CD1c-positive myeloid dendritic cell (primary cell): Measurements from ENCODE around the gene NPAS1.
"Not testable (repeated sequence)": the region's sequence is repeated elsewhere in the genome, so short reads cannot be mapped to it uniquely, and the experiment has no call there.

ENCODE experiments used
- DNase-seq: peaks from one replicate; pipeline ENCODE4 v3.0.0-alpha.2; 2016; ENCODE audit errors: extremely low spot score

Gene NPAS1

GRCh38 chr19:46990991-46991676, 28.5 kb upstream of the NPAS1 start:
- peak; percentile 65 for DNase-seq

- no peak for DNase-seq
Observed at GRCh38 chr19:46992699-46993535, 26.7 kb upstream of the NPAS1 start.

GRCh38 chr19:46993622-46994021, 26.0 kb upstream of the NPAS1 start:
- DNase-seq, result no peak

GRCh38 chr19:46994141-46994686, 25.4 kb upstream of the NPAS1 start:
- DNase-seq, result no peak

- DNase-seq, result no peak
Observed at GRCh38 chr19:46995492-46995891, 24.1 kb upstream of the NPAS1 start.

GRCh38 chr19:46998445-46999125, 21.1 kb upstream of the NPAS1 start:
- DNase-seq, result no peak

GRCh38 chr19:46999377-46999776, 20.3 kb upstream of the NPAS1 start:
- no peak for DNase-seq

- no peak for DNase-seq
Observed at GRCh38 chr19:46999878-47000277, 19.8 kb upstream of the NPAS1 start.

GRCh38 chr19:47000373-47000772, 19.3 kb upstream of the NPAS1 start:
- DNase-seq, result no peak

- DNase-seq, result no peak
Observed at GRCh38 chr19:47001584-47001983, 18.1 kb upstream of the NPAS1 start.

- DNase-seq, result no peak
Observed at GRCh38 chr19:47002106-47002766, 17.4 kb upstream of the NPAS1 start.

- DNase-seq, result no peak
Observed at GRCh38 chr19:47002853-47003610, 16.6 kb upstream of the NPAS1 start.

- DNase-seq, result no peak
Observed at GRCh38 chr19:47003611-47004465, 15.8 kb upstream of the NPAS1 start.

- no peak for DNase-seq
Observed at GRCh38 chr19:47005164-47005641, 14.4 kb upstream of the NPAS1 start.

- no peak for DNase-seq
Observed at GRCh38 chr19:47005873-47006272, 13.8 kb upstream of the NPAS1 start.

- no peak for DNase-seq
Observed at GRCh38 chr19:47006496-47006895, 13.1 kb upstream of the NPAS1 start.

- not testable (repeated sequence) for DNase-seq
Observed at GRCh38 chr19:47010549-47010948, 9.1 kb upstream of the NPAS1 start.

GRCh38 chr19:47012617-47013016, 7.0 kb upstream of the NPAS1 start:
- no peak for DNase-seq

- DNase-seq, result peak; percentile 91
Observed at GRCh38 chr19:47013041-47013517, 6.6 kb upstream of the NPAS1 start.

- no peak for DNase-seq
Observed at GRCh38 chr19:47018923-47019322, 714 bp upstream of the NPAS1 start.
